Head of caudate nucleus (tissue), 42 donors: ENCODE measurements around the gene LIN52.

ENCODE experiments used
- DNase-seq, 42 donors: peaks; one replicate each; pipeline versions ENCODE4 v3.0.0 to v3.0.0-alpha.2; 2020 to 2021; ENCODE audit warnings: mixed read lengths in 7 of 42
- intact Hi-C: fragments of 100-400 bp; cut with DNase I; formaldehyde crosslinking; loops from one replicate; pipeline ENCODE4 v1.15.0; 2022

The LIN52 gene

DNA sequence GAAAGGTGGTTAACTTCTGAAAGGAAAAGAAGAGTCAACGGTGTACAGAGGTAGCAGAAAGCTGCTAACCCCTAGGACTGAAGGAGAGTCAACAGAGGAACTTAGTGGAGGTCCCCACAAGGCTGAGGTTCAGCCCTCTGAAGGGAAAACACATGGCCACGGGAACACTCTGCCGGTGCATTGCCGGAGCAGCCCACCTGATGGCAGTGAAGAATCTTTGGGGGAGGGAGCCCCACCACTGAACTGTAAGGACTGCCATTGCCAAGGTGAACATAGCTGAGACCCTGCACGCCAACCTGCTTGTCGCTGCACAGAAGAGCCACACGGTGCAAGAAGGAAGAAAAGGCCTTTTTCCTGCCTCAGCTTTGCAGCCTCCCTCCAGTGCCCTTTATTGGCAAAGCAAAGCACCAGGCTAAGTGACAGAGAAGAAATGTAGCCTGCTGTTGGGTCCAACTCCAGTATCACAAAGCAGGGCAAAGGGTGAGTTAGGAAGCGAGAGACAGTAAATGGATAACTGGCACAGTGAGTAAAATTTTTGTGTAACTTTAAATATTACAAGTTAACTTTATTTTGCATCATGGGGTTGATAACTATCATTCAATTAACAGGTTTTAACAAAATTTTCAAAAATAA is 76.9 kb downstream of the LIN52 start:
- no peak for DNase-seq
- intact Hi-C loops = no loop called here

GRCh38 chr14:74169906-74170305 is 85.2 kb downstream of the LIN52 start:
- intact Hi-C loops = no loop called here
- DNase-seq = no peak

DNA sequence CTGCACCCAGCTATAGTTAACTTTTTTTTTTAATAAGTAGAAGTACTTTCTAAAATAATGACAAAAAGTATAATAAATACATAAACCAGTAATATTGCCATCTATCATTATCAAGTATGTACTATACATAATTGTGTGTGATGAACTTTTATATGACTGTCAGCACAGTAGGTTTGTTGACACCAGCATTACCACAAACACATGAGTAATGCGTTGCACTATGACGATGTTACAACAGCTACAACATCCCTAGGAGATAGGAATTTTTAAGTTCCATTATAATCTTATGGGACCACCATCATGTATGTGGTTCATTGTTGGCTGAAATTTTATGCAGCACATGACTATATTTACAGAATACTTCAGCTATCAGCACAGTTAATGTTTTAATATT is 91.6 kb downstream of the LIN52 start:
- no peak for DNase-seq
- intact Hi-C loops = no loop called here

- no peak for DNase-seq
- intact Hi-C loops = no loop called here
Measured at GRCh38 chr14:74179856-74180255, 95.1 kb downstream of the LIN52 start.

DNA sequence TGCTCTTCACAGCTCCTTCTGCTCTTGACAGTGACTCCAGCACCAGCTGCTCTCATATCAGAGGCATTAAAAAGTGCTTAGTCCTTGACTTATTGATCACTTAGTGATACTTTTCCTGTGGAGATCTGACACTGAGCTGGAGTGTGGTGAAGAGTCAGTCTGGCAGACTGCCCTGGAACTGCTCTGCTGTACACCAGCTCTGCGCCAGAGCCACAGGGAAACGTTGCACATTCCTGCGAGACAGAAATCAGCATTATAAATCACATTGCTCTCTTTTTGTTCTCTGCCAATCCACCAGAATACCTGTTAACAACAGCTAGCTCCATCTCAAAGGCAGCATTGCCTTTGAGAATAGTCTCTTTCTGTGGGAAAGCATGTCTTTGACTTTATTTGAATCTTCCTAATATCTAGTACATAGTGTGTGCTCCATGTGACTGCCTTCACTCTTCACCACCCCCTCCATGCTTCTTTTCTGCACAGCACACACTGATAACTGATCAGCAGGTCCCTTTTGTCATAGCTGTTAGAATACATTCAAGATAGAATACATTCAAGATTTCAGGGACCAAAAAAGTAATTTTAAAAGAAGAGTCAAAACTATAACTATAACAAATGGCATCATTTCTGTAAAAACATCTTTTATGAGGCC is 106.3 kb downstream of the LIN52 start:
- intact Hi-C loops = no loop called here
- peak in 18 of 42 donors; percentile 7 to 64 (median 32) for DNase-seq

DNA sequence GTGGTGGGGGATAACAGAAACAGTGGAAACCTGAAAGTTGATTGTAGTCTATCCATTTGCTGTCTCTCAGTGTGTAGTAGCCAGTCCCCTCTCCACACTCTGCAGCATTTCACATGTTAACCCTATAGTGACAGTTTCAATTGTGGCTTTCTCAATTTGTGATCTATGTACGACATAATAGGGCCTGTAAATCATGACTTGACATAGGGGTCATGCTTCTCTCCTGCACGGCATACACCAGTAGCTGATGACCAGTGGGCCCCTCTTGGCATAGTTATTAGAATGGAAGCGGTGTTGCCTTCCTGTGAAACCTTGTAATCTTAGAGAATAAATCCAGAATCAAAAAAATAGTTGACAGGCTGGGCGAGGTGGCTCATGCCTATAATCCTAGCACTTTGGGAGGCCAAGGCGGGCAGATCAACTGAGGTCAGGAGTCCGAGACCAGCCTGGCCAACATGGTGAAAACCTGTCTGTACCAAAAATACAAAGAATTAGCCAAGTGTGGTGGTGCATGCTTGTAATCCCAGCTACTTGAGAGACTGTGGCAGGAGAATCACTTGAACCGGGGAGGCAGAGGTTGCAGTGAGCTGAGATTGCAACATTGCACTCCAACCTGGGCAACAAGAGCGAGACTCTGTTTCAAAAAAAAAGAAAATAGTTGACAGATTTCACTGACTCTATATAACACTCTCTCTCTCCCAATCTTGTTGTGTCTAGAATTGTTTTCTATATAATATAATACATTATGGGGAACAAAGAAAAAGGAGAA is 109.9 kb downstream of the LIN52 start:
- DNase-seq = no peak
- intact Hi-C loops = no loop called here

- no peak for DNase-seq
- intact Hi-C loops = no loop called here
Measured at GRCh38 chr14:74195623-74196022, 110.9 kb downstream of the LIN52 start.

- intact Hi-C loops = no loop called here
- DNase-seq = no peak
Measured at GRCh38 chr14:74198441-74199234, 113.9 kb downstream of the LIN52 start.

DNA sequence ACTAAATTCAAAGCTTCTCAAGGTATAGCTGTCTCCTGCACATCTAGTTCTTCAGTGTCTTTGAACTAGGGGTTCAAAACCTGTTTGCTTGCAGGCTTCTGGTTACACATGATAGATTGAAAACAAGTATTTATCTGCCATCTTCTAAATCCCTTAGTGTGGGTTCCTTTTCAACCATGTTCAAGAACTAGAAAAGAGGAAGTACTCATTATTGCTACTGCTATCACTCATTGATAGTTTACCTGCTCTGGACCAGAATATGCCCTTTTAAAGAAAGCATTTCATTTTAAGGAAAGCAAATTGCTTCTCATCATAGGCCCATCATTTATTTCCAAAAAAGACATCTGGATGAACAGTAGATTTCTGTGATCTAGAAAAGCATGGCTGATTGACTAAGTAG is 117.4 kb downstream of the LIN52 start:
- intact Hi-C loops = no loop called here
- DNase-seq = no peak

- intact Hi-C loops = no loop called here
- DNase-seq = peak in 15 of 42 donors; percentile 2 to 42 (median 22)
Measured at GRCh38 chr14:74203639-74204038, 118.9 kb downstream of the LIN52 start.

- peak in 8 of 42 donors; percentile 2 to 50 (median 22) for DNase-seq
- intact Hi-C loops = no loop called here
Measured at GRCh38 chr14:74204491-74204890, 119.7 kb downstream of the LIN52 start.

GRCh38 chr14:74205882-74206281 is 121.1 kb downstream of the LIN52 start:
- intact Hi-C loops = no loop called here
- no peak for DNase-seq

GRCh38 chr14:74207943-74208342 is 123.2 kb downstream of the LIN52 start:
- no peak for DNase-seq
- intact Hi-C loops = no loop called here

- intact Hi-C loops = no loop called here
Measured at GRCh38 chr14:74208642-74209041, 123.9 kb downstream of the LIN52 start.

DNA sequence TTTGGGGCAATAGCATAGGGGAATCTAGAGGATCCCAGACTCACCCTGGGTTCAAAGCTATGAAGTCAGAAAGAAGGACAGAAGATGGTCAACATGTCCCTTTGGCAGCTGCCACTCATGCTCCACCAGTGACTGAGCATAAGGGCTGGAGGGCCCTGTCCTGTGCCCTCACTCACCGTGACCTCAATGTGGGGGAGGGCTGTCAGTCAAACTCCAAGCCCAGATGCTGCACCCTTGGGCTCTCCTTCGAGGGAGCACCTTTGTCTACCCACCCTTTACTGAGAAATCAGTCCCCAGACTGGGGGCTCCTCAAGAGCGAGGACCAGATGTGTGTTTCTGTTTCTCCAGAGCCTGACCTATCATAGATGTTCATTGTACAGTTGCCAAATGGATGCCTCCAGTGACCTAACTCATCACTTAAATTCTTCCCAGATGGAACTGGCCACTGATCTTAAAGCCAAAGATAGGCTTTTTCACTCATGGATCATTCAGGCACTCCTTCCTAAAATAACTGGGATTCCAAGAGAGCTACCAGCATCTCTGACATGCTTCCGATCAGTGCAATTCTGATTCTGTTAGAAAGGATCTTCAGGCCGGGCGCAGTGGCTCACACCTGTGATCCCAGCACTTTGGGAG is 127.3 kb downstream of the LIN52 start:
- intact Hi-C loops = no loop called here

More at GRCh38 chr14:74208642-74209041, 123.9 kb downstream of the LIN52 start:
- DNase-seq = no peak

DNA sequence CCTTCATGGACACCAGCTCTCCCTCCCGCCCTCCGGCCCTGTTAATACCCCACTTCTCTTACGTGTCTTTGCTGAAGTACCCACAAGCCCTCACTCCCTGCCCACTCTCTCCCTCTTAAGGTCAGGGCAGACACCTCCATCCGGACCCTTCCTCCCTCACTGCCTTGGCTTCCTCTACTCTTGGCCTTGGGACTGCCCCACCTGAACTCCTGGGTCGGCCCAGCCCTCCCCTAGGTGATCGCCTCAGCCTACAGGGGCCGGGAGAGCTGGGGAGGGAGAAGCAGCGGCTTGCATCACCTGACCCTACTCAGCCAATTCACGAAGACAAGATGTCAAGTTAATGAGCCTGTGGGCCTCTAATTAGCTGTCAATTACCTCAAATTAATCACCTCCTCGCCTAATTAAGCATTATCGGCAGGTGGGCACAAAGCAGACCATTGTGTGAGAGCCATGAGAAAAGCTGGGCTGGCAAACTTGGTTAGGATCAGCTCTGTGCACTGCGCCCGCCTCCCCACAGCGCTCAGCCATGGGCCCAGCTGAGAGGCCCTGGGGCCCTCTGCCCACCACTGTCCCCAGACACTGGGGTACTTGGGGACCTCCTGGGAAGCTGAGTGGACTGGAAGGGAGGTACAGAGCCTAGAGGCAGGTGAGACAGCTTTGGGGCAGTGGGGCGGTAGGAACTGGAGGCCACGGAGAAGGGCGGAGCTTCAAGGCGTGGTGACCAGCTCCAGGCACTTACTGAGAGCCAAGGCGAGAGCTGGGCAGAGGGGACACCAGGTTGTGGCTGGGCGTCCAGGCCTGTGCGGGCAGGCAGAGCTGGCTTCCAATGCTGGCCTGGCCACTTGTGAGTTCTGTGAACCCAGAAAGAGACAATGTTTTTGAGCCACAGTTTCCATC is 129.4 kb downstream of the LIN52 start:
- no peak for DNase-seq

More for the DNA sequence above, 127.3 kb downstream of the LIN52 start:
- DNase-seq = no peak

DNA sequence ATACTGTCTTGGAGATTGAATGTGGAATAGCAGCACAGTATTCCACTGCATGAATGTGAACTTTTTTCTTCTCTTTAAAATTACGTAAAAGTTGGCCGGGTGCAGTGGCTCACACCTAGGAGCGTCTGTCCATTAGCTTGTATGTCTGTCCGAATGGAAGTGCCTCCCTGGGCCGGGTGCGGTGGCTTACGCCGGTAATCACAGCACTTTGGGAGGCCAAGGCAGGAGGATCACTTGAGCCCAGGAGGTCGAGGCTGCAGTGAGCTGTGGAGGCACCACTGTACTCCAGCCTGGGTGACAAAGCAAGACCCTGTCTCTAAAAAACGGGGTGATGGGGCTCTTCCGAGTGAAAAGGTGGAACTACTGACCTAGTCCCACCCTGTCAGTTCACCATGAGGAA is 131.9 kb downstream of the LIN52 start:
- DNase-seq = no peak
- intact Hi-C loops = no loop called here

More for the DNA sequence above, 129.4 kb downstream of the LIN52 start:
- intact Hi-C loops = no loop called here
